NB4 (cell line): Measurements from ENCODE around the gene GNG5.

Experiments used
- POLR2A ChIP-seq: IDR thresholded peaks from 2 replicates; pipeline ENCODE4 v1.6.1; 2011; ENCODE audit warnings: mild to moderate bottlenecking; ENCODE audit not compliant: insufficient read length; ENCODE audit errors: extremely low read depth
- TF ChIP-seq, protein P1 (sequence below): IDR thresholded peaks from one replicate; pipeline ENCODE4 v1.5.1; 2012; ENCODE audit warnings: low read depth, low read length

GRCh38 chr1:84488107-84488506 lies 18.3 kb downstream of the GNG5 start:
- TF ChIP-seq, protein P1, sequence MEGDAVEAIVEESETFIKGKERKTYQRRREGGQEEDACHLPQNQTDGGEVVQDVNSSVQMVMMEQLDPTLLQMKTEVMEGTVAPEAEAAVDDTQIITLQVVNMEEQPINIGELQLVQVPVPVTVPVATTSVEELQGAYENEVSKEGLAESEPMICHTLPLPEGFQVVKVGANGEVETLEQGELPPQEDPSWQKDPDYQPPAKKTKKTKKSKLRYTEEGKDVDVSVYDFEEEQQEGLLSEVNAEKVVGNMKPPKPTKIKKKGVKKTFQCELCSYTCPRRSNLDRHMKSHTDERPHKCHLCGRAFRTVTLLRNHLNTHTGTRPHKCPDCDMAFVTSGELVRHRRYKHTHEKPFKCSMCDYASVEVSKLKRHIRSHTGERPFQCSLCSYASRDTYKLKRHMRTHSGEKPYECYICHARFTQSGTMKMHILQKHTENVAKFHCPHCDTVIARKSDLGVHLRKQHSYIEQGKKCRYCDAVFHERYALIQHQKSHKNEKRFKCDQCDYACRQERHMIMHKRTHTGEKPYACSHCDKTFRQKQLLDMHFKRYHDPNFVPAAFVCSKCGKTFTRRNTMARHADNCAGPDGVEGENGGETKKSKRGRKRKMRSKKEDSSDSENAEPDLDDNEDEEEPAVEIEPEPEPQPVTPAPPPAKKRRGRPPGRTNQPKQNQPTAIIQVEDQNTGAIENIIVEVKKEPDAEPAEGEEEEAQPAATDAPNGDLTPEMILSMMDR = no peak
- TF ChIP-seq POLR2A = no peak
